A549 (cell line): Measurements from ENCODE around the gene IL18RAP.

Experiments
- CEBPB ChIP-seq, 2 experiments: fragments of >200 bp in 1 of 2; sonication (Bioruptor Twin) in 1 of 2; formaldehyde crosslinking in 1 of 2; IDR thresholded peaks; 2 replicates each; pipeline ENCODE4 v1.6.1; 2012 to 2016
- RAD21 ChIP-seq, 2 experiments: fragments of >200 bp in 1 of 2; sonication (Bioruptor Twin) in 1 of 2; formaldehyde crosslinking in 1 of 2; IDR thresholded peaks in 1 of 2; conservative IDR thresholded peaks in 1 of 2; 2 replicates in 1 of 2; 3 replicates in 1 of 2; pipeline ENCODE4 v1.6.1; 2012 to 2018; ENCODE audit warnings: inconsistent platforms in 1 of 2
- RFX5 ChIP-seq: fragments of 450-650 bp; IDR thresholded peaks from 2 replicates; pipeline ENCODE4 v1.7.1; 2014; ENCODE audit warnings: antibody characterized with exemption, mild to moderate bottlenecking, moderate library complexity
- SMC3 ChIP-seq: fragments of >200 bp; sonication (Bioruptor Twin); formaldehyde crosslinking; IDR thresholded peaks from 3 replicates; pipeline ENCODE4 v1.6.1; 2018; ENCODE audit warnings: inconsistent platforms
- SREBF2 ChIP-seq: fragments of 450-650 bp; IDR thresholded peaks from 2 replicates; pipeline ENCODE4 v1.6.1; 2014; ENCODE audit warnings: mild to moderate bottlenecking, moderate library complexity
- ZC3H11A ChIP-seq: fragments of 450-650 bp; IDR thresholded peaks from 2 replicates; pipeline ENCODE4 v1.6.1; 2014; ENCODE audit warnings: antibody characterized with exemption, mild to moderate bottlenecking
- TF ChIP-seq, protein P1 (sequence below): fragments of >200 bp; sonication (Bioruptor Twin); formaldehyde crosslinking; IDR thresholded peaks from 3 replicates; pipeline ENCODE4 v1.5.1; 2016
- TF ChIP-seq, protein P2 (sequence below): IDR thresholded peaks from 2 replicates; pipeline ENCODE4 v1.6.1; 2012
- TF ChIP-seq, protein P3 (sequence below): fragments of 150-350 bp; IDR thresholded peaks from 2 replicates; pipeline ENCODE4 v1.6.1; 2014; ENCODE audit warnings: low read depth, mild to moderate bottlenecking, low read length

DNA sequence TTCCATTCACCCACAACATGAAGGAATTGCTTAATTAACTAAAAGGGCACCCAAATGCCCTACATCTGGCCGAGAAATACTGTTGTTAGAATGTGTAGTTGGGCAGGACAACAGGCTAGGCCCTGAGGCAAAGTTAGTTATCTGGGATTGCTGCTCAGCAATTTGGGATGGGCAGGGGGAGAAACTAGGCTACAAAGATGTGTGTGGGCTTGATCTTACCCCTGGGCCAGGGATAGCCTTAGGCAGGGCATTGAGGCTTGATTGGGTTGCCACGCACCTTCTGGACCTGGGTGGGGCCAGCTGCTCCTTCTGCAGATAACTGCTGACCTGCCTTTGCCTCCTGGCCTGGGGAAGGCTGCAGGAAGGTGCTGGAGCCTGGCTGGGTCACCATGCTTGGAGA lies 9.4 kb downstream of the IL18RAP start:
- TF ChIP-seq, protein P1, sequence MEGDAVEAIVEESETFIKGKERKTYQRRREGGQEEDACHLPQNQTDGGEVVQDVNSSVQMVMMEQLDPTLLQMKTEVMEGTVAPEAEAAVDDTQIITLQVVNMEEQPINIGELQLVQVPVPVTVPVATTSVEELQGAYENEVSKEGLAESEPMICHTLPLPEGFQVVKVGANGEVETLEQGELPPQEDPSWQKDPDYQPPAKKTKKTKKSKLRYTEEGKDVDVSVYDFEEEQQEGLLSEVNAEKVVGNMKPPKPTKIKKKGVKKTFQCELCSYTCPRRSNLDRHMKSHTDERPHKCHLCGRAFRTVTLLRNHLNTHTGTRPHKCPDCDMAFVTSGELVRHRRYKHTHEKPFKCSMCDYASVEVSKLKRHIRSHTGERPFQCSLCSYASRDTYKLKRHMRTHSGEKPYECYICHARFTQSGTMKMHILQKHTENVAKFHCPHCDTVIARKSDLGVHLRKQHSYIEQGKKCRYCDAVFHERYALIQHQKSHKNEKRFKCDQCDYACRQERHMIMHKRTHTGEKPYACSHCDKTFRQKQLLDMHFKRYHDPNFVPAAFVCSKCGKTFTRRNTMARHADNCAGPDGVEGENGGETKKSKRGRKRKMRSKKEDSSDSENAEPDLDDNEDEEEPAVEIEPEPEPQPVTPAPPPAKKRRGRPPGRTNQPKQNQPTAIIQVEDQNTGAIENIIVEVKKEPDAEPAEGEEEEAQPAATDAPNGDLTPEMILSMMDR = no peak
- TF ChIP-seq CEBPB (IDR thresholded peaks at IDR 0.05) (no peak), SMC3 (no peak), RAD21 (conservative IDR thresholded peaks at IDR 0.05 in 1 of 2, IDR thresholded peaks at IDR 0.05 in 1 of 2) (no peak), RFX5 (no peak), SREBF2 (no peak), ZC3H11A (no peak)
- TF ChIP-seq, protein P2, sequence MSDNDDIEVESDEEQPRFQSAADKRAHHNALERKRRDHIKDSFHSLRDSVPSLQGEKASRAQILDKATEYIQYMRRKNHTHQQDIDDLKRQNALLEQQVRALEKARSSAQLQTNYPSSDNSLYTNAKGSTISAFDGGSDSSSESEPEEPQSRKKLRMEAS = no peak
- TF ChIP-seq, protein P3, sequence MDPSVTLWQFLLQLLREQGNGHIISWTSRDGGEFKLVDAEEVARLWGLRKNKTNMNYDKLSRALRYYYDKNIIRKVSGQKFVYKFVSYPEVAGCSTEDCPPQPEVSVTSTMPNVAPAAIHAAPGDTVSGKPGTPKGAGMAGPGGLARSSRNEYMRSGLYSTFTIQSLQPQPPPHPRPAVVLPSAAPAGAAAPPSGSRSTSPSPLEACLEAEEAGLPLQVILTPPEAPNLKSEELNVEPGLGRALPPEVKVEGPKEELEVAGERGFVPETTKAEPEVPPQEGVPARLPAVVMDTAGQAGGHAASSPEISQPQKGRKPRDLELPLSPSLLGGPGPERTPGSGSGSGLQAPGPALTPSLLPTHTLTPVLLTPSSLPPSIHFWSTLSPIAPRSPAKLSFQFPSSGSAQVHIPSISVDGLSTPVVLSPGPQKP = no peak
